Islet of Langerhans (tissue), 1 donor: ENCODE data around the gene ACOXL.
"Not testable (repeated sequence)": the region's sequence is repeated elsewhere in the genome, so short reads cannot be mapped to it uniquely, and the experiment has no call there.

Experiments
- FAIRE-seq: peaks from one replicate; lab custom pipeline; 2011; peaks lifted over from hg19 to GRCh38; lab: Jason Lieb, UNC

ACOXL gene

DNA sequence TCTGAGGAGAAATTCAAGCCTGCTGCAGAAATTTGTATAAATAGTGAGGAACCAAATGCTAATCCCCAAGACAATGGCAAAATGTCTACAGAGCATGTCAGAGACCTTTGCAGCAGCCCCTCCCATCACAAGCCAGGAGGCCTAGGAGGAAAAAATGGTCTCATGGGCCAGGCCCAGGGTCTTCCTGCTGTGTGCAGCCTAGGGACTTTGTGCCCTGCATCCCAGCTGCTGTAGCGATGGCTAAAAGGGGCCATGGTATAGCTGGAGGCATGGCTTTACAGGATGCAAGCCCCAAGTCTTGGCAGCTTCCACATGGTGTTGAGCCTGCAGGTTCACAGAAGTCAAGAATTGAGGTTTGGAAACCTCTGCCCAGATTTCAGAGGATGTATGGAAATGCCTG is 197.2 kb downstream of the ACOXL start:
- no peak for FAIRE-seq

DNA sequence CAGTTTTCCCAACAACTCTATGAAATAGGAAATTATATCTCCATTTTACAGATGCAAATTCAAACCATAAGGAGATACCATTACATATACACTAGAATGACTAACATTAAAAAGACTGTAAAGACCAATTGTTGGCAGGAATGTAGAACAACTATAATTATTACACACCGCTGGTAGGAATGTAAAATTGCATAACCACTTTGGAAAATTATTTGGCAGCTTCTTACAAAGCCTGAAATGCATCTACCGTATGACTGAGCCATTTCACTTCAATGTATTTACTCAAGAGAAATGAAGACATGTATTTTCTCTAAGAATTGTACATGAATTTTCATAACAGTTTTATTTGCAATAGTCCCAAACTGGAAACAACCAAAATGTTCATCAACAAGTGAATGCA is 199.3 kb downstream of the ACOXL start:
- no peak for FAIRE-seq

DNA sequence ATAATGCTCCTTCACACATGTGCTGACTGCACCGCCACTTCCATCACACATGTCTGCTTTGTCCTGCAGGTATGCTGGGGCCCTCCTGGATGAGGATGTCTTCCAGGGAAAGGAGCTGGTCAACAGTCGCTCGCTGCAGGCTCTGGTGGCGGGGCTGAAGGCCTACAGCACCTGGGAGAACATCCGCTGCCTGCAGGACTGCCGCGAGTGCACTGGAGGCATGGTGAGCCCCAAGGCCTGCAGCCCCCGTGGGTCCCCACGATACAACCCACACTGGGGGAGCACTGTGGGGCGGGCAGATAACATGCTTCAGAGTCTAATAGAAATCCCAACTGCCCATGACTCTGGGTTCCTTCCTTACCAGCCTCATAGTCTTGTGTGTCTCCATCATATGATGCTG is 201.0 kb downstream of the ACOXL start:
- no peak for FAIRE-seq

DNA sequence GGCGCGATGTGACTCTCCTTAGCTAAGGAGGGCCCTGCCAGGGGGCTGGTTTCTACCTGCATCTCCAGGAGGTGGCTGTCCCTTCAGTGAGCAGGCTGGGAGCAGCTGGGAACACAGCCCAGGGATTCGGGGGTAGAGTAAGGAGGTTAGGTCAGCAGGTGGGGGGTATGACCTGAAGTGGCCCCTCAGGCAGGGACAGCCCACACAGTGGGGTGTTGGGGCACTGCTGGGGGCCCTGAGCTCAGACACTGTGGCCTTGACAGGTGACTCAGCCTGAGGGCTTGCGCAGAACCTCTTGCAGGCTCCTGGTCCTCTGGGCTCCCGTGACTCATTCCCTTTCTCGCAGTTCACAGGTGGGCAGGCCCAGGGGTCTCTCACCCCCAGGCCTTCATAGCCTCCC is 202.6 kb downstream of the ACOXL start:
- no peak for FAIRE-seq

DNA sequence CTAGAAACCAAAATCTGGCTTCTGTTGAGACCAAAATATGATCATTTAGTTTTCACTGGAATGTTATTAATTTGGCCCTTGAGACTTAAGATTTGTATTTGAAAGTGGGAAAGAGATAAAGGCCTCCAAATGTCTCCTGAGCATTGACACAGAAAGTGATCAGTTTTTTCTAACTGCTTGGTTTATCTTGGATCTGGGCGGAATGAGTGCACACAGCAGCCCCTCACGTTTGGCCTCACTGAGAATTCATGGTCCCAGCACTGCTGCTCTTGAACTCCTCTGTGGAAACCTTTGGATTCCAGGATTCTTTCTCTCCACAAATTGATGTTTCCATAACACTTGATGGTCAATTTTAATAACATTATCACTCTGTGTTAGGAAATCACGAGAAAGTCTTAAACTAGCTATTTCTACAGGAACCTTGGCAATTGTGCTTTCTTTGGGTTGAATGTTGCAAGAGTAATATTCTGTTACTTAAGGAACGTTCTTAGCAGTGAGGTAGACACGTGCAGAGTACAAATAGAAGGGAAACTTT is 208.1 kb downstream of the ACOXL start:
- no peak for FAIRE-seq

DNA sequence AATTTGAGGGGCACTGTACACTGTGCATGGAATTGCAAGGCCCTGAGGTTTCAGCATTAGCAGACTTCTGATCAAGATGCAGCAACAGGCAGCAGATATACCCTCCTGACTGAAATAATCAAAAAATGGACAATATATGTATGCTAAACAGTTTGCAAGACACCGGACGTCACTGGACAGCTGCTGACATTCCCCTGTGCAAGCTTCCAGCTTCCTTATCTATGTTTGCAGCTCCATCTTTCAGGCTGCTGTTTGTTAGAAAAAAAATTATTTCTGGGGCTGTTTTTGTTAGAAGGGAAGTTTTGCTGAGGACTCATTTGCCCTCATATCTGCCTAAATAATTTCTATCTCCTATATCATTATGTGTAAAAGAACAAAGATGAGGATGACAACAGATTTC is 208.9 kb downstream of the ACOXL start:
- FAIRE-seq: no peak

DNA sequence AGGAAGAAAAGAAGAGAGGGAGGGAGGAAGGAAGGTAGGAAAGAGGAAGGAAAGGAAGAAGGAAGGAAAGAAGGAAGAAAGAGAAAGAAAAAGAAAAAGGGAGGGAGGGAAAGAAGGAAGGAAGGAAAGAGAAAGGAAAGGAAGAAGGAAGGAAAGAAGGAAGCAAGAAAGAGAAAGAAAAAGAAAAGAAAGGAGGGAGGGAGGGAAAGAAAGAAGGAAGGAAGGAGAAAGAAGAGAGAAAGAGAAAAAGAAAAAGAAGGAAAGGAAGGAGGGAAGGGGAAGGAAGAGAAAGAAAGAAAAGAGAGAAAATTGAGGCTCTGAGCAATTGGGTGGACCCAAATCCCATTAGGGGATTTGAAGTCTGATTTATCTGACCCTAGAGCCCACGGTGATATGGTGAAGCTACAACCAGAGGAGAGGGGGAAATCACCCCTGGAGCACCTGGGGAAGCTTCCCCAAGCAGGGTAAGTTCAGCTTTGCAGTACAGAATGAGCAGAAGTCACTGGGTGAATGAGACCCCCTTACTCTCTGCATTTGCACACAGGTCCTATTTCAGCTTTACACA is 210.8 kb downstream of the ACOXL start:
- FAIRE-seq: no peak

DNA sequence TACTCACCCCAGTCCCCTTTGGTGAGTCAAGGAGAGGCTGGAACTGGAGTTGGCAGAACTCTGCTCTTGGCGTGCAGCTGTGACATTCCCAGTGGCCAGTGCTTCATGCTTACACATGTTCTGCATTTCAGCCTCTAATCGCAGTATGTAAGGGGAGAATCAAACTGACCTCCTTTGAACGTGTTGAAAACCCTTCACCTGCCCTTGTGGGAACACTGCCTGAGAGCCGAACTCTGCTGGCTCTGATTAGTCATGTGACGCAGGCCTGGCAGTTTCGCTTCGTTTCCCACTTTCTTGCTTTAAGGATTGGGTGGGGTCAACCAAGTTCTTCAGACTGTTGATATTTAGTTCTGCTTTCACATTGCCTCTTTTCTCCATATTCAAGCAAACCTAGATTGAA is 214.5 kb downstream of the ACOXL start:
- FAIRE-seq: no peak

DNA sequence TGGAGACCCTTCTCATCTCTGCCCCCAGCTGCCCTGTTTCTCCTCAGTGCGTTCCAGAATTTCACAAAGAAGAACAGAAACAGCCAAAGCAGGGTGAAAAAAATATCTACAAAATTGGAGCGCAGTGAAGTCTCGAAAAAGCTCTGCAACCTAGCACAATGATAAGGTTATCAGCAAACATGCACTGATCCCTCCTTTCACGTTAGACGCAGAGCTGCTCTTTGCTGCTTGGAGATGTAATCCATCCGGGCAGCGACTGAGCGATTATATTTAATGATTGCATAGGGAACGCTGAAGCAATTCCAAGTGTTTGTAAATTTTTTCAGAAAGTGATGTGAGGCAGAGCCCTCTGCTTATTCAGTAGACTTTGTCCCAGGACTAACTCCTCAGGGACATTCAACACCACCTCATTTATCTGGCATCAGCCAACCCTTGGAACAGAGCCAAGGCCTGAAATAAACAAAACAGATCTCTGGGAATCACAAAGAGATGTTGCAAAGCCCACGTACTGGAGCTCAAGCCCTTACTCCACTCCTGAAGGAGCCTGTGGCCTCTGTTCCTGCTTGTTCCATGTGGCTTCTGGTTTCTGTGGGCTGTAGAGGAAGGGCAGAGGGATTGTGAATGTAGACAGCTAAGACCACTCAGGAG is 215.8 kb downstream of the ACOXL start:
- no peak for FAIRE-seq

DNA sequence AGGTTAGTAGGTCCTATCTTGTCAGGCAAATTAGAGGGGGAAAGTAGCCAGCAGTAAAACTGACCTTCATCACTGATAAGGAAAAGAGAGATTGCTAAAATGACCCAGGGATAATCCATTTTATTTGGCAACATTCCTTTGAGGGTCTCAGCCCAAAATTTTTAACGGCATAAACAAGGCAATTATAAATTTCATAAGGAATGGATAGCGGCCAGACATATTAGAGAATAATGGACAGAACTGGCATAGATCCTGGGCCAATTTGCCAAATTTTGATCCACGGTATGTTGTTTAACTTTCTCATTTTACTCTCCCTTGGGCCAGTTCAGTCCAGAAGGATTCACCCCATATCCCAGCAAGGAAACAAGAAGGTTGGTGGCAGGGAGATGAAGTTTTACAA is 217.9 kb downstream of the ACOXL start:
- FAIRE-seq: no peak

DNA sequence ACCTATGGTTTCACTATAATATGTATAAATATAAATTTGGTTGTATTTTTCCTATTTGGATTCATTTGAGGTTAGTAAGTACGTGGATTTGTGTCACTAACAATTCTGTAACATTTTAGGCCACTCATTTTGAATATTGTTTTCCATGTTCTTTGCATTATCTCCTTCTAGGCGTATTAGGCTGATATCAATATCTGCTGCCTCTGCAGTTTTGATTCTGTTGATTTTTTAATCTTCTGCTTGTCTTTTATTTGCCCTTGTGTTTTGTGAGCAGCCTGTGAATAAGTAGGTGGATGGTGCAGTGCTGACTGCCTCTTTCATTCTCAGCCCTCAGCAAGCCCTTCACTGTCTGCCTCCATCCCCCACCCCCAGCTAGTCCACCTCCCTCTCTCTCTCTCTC is 222.7 kb downstream of the ACOXL start:
- no peak for FAIRE-seq

DNA sequence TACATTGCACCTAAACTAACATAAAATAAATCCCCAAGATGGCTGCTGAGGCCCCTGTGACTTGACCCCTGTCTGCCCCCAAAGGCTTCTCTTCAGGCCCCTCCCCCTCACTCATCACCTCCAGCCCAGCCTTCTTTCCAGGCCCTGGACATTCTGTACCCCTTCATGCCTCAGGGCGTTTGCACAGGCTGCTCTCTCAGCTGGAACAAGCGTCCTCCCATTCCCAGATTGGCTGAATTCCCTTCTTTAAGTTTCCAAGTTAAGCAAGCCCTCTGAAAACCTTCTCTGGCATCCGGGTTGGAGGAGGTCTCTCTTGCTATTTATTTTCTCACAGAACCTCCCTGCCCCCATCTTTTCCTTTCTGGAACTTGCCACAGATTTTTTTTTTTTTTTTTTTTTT is 223.2 kb downstream of the ACOXL start:
- no peak for FAIRE-seq

DNA sequence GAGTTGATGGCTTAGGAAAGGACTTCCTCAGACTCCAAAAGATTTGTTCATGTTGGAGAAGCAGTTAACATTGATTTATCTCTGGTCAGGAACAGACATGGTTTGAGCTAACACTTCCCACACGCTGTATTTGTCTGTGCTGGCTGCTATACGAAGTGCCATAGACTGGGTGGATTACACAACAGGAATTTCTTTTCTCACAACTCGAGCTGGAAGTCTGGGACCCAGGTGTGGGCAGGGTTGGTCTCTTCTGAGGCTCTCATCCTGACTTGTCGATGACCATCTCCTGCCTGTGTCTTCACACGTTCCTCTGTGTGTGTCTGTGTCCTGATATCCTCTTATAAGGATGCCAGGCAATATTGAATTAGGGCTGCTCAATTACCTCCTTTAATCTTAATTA is 224.9 kb downstream of the ACOXL start:
- no peak for FAIRE-seq

DNA sequence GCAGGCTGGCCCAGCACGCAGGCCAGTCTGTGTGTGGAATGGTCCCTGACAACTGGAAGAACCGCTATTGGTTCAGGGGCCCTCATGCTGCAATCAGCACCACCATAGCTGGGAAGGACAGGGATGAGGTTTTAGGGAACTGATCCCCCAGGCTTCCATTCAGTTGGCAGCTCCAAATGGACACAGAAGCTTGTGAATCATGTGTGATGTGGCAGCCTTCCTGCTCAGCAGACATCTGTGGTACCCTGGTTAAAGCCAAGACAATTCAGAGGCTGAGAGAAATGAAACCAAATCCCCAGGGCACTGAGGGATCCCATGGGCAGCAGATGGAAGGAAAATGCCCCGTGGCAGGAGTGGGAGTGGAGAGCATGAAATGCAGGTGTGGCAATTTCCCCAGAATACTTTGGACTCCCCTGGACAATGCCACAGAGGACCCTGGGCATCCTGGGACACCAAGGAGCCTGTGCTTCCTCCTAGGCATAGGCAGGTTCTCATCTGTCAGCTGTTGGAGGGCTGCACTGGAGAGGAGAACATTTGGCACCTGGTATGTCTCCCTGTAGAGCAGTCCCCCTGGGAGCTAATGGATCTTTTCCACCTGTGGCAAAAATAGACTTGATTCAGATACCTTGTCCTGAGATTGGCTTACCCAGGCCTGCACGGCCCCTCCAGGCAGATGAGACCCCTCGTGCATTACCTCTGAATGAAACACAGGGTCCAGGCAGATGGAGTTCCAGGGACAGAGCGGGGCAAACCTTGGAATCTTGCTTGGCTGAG is 226.2 kb downstream of the ACOXL start:
- FAIRE-seq: no peak

DNA sequence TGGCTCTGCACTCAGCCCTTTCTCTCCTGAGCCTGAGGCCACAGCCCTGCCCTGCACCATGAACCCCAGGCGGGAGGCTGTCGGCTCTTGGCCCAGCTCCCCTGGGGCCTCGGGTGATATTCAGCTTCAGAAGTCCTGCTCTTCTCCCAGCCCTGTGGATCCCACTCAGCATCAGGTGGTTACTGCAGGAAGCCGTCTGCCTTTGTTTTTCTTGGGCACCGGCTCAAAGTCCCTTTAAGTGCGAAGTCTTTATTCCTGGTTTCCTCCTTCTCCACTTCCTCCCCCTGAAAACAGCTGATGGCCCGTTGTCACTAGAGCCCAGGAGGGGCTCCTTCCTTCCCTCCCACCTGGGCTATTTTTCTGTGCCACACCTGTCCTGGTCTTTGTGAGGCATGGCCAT is 226.8 kb downstream of the ACOXL start:
- no peak for FAIRE-seq

DNA sequence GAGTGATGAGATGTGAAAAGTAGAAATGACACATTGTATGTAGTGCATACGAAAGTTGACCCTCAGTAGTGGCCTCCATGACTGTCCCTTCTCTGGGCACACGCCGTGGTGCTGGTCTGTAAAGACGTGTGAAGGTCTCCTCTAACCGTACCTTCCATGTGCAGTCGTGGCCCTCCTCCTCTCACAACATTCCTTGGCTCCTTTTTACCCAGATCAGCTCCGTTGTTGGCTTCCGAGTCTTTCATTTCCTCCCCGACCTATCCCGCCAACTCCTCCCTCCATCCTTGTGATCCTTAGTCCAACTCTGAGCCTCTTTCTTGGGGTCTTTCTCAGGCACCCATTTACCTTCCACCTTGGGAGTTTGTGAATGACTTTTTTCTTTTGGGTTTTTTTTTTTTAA is 227.9 kb downstream of the ACOXL start:
- FAIRE-seq: no peak

DNA sequence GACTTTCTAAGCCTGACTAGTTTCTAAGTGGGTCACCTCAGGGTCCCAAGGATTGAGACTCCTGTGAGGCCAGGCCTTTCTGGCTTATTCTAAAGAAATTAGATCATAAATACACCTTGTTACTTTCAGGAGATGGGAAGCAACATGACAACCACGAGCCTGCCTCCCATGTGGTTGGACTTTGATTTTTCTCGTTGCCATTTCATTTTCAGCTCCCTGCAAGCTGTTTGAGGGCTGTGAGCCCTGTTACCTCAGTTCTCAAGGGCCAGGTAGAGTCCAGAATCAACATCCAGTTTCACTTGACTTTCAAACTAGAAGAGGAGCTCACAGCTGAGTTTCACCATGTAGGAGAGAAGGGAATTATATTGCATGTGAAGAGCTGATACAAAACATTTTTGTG is 228.6 kb downstream of the ACOXL start:
- FAIRE-seq: no peak

DNA sequence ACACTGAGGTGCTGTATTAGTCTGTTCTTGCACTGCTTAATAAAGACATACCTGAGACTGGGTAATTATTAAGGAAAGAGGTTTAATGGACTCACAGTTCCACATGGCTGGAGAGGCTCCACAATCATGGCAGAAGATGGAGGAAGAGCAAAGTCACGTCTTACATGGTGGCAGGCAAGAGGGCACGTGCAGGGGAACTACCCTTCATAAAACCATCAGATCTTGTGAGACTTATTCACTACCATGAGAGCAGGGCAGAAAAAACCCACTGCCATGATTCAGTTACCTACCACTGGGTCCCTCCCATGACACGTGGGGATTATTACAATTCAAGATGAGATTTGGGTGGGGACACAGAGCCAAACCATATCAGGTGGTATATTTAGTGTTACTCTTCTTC is 229.3 kb downstream of the ACOXL start:
- FAIRE-seq: not testable (repeated sequence)

DNA sequence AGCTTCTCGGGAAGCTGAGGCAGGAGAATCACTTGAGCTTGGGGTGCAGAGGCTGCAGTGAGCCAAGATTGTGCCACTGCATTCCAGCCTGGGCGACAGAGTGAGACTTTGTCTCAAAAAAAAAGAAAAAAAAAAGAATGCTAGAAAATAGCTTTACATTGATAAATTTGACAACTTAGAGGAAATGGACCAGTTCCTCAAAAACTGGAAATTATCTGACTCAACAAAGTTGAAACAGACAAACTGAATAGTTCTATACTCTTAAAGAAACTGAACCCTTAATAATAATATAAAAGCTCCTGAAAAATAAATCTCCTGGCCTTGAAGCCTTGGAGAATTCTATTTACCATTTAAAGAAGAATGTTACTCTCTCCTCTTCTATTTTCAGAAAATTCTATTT is 237.3 kb downstream of the ACOXL start:
- FAIRE-seq: no peak

DNA sequence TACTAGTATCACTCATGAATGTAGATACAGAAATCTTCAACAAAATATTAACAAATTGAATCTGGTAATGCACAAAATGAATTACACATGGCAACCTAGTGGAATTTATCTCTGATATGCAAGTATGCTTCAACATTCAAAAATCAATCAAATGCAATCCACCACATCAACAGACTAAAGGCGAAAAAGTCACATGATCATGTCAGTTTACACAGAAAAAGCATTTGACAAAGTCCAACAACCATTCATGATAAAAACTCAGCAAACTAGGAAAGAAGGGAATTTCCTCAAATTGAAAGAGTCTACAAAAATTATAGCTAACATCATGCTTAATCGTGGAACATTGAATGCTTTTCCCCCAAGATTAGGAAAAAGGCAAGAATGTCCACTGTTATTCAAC is 237.8 kb downstream of the ACOXL start:
- FAIRE-seq: no peak

DNA sequence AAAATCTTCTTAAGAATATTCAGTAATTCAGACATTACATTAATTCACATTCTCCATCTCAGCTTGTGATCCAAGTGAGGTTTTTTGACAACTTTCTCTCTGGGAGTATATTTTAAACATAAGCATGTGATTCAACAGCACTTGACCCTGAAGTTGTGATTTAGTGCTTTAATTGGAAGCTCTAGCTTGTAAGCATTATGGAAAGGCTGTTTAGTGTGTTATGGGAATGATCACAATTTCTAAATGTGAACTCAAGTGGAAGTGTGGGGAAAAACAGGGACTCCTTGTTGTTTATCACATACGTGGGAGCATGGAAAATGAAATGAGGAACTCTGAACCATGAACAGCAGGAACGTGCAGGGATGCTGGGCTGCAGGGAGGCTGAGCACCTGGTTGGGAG is 239.4 kb downstream of the ACOXL start:
- no peak for FAIRE-seq

DNA sequence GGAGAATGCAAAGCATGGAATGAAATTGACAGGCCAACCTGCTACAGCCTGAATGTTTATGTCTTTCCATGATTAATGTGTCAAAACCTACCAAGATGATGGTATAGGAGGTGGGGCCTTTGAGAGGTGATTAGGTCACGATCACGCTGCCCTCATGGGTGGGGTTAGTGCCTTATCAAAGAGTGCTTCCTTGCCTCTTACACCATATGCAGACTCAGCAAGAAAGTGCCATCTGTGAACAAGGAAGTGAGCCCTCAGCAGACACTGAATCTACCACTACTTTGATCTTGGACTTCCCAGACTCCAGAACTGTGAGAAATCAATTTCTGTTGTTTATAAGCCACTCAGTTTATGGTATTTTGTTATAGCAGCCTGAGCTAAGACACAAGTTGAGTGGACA is 240.9 kb downstream of the ACOXL start:
- no peak for FAIRE-seq

DNA sequence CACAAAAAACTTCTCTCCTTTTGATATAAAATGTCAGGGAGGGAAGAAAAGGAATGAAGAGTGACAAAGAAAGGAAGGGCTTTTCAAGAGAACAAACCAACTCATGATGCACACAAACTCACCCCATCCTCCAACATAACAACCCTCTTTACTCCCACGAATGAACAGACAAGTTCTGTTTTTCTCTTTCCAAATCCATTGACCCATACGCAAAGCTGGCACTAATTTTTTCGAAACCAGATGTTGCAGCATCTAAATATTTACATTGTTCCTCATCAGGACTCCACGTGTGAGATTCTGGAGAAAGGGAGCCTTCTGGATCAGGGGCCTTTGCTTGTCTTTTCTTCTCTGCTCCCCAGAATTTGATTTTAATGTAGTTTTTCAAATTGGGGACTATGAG is 245.0 kb downstream of the ACOXL start:
- FAIRE-seq: no peak

DNA sequence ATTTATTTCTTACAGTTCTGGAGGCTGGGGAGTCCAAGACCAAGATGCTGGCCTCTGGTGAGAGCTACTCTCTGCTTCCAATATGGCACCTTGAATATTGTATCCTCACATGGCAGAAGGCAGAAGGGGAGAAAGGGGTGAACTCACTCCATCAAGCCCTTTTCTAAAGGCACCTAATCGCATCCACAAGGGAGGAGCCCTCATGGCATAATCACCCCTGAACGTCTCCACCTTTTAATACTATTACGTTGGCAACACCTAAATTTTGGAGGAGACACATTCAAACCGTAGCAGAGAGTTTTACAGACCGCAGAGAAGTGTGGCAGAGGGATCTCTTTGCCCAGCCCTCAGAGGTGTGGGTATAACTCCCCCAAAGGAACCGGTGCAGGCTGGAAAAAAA is 245.8 kb downstream of the ACOXL start:
- FAIRE-seq: no peak
